GM19240 (cell line): ENCODE results near the gene ATP5F1D.
A peak's percentile ranks its signal among the peaks of the same experiment; 100 is the strongest.

ENCODE experiments used
- DNase-seq: peaks from one replicate; pipeline ENCODE4 v3.0.0; 2011; ENCODE audit warnings: low spot score; ENCODE audit not compliant: insufficient read length

ATP5F1D gene

GRCh38 chr19:1220976-1221903 is 20.3 kb upstream of the ATP5F1D start:
- no peak for DNase-seq

- DNase-seq: no peak
These were observed 19.7 kb upstream of the ATP5F1D start for GRCh38 chr19:1221904-1222255.

DNA sequence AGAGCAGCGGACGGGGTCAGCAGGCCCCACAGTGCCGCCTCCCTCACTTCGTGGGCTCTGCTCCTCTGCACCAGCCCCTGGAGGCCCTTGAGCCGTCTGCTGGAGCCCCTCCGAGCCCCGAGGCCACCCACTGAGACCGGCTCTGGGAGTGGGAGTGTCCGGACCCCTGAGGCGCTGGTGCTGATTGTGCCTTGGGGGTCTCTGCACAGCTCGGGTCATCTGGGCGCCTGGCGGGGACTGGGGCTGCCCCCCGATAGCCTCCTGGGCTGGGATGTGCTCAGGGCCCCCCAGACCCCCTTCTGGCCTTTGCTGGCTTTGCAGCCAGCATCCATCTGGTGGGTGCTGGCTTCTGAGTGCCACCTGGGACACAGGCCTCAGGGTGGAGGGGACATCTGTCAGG is 19.2 kb upstream of the ATP5F1D start:
- DNase-seq: no peak

DNA sequence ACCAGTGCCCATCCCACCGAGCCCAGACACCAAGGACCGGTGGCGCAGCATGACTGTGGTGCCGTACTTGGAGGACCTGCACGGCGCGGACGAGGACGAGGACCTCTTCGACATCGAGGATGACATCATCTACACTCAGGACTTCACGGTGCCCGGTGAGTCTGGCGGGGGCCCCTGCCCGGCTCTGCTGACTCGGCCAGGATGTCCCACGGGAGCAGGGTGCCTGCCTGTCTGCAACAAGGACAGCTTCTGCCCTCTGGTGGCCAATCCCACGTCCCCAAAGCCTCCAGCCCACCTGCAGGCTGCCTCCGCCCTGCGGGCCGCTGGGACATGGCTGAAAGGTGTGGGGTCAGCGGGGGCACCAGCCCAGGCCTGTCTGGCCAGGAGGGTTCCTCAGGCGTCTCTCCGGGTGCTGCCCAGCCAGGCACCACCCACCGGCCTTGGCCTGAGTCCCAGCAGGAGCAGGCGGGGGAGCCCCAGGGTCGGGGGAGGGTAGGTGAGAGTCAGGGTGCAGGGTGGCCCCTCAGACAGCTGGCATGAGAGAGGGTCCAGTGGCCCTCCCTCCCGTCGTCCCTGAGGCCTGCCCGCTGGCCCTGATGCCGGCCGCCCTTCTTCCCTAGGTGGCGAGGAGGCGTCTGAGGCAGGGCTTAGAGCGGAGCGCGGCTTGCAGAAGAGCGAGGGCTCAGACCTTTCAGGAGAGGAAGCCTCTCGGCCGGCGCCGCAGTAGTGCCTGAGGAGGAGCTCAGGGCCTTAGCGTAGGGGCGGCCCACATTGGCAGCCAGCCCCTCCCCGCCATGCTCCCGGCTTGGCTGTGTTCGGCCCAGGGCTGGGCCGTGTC is 18.3 kb upstream of the ATP5F1D start:
- peak; percentile 84 for DNase-seq

- no peak for DNase-seq
These were observed 17.3 kb upstream of the ATP5F1D start for GRCh38 chr19:1224047-1224825.

DNA sequence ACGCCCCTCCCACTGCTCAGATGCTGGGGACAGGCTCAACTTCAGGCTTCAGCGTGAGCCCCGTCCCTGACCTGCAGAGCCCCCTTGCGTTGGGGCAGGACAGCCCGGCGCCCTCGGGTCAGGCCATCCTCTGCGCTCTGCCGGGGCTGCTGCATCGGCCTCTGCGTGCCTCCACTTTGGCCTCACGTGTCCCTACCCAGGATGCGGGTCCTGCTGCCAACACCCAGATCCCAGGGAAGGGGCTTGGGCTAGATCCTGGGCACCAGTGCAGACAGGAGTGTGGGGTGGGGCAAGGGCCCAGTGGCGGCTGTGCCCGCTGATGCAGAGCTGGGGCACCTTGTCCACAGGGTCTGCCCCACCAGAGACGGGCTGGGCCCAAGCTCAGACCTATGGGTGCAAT is 16.7 kb upstream of the ATP5F1D start:
- no peak for DNase-seq

DNA sequence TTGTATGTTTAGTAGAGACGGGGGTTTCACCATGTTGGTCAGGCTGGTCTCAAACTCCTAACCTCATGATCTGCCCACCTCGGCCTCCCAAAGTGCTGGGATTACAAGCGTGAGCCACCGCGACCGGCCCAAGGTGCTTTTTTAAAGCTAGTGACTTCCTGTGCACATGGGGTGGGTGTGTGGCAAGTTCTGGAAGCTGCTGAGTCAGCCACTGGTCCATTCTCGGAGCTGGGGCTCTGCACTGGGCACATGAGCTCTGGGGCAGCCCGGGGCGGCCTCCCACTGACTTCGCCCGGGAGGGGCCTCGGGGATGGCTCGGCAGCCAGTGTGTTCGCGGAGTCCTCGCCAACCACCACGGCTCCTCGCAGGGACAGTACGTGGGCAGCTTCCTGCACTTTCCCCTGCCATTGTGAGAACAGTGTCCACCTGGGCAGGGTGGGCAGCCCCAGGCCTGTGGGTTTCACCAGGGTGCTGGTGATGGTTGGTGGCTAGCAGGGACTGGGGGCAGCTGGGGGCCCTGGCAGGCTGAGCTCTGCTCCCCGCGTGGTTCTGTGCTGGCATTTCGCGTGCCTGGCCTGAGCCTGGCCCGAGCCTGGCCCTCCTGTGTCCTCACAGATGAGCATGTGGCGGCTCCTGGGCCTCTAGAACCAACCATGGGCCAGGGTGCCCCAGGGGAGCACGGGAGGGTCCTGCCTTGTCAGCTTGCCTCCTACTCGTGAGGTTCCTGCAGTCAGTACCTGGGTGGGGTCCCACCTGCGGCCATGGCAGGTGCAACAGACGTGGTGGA is 15.9 kb upstream of the ATP5F1D start:
- DNase-seq: no peak

DNA sequence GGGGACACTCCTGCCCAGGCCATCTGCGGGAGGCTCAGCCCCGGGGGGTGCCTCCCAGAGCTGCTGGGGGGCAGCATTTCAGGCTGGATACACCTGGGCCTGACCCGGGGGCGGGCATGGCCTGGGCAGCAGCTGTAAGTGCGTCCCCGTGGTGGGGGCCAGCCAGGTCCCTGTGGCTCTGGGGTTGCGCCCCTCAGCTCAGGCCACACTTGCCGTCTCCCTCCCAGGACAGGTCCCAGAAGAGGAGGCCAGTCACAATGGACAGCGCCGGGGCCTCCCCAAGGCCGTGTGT is 15.4 kb upstream of the ATP5F1D start:
- DNase-seq: no peak

DNA sequence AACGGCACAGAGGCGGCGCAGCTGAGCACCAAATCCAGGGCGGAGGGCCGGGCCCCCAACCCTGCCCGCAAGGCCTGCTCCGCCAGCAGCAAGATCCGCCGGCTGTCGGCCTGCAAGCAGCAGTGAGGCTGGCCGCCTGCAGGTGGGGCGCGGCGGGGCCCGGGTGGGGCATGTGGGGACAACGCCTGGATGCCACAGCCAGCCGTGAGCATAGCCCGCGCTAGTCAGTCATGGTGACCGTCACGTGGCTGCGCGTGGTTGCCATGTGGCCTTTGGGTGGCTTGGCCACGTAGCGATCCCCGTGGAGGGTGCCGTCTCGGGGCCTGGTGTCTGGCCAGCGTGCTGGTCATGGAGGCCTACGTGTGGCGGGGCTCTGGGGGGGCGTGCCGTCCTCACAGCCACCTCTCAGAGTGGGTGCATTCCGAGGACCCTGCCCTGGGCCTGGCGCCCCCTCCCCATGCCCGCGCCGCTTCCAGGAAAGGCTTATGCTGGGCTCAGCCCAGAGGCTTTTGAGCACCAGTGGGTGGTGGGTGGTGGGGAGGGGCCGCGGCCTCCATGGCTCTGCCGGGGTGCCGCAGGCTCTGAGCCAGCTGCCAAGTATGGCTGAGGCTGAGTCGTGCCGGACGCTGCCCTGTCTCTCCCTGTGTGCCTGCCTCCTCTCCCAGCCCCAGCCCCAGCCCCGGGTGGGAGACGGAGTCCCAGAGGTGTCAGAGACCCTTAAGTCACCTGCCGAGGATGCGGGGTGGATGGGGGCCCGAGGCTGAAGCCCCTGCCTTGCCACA is 14.8 kb upstream of the ATP5F1D start:
- no peak for DNase-seq

GRCh38 chr19:1227304-1228054 is 14.1 kb upstream of the ATP5F1D start:
- no peak for DNase-seq

DNA sequence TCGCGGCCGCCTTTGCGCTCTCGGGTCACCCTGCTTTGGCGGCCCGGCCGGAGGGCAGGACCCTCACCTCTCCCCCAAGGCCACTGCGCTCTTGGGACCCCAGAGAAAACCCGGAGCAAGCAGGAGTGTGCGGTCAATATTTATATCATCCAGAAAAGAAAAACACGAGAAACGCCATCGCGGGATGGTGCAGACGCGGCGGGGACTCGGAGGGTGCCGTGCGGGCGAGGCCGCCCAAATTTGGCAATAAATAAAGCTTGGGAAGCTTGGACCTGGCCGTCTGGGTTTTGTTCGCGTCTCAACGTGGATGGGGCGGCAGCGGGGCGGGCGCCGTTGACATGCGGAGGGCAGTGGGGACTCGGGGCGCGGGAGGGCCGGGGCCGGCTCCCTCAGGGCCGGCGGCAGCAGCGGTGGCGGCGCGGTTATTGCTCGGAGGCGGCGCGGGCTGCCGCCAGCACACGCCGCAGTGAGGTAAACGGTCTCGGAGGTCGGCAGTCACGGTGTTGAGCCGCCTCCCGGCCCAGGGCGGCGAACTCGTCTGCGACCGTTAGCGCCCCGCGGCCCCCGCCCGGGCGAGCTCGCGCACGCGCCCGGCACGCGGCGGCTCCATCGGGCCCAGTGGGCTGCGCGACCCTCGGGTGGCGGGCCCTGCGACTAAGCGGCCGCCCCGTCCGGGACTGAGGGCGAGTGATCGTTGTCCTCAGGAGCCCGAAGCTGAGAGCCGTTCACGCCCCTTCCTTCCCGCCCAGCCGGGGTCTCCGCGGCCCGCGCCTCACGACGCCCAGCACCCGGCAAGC is 13.2 kb upstream of the ATP5F1D start:
- no peak for DNase-seq

DNA sequence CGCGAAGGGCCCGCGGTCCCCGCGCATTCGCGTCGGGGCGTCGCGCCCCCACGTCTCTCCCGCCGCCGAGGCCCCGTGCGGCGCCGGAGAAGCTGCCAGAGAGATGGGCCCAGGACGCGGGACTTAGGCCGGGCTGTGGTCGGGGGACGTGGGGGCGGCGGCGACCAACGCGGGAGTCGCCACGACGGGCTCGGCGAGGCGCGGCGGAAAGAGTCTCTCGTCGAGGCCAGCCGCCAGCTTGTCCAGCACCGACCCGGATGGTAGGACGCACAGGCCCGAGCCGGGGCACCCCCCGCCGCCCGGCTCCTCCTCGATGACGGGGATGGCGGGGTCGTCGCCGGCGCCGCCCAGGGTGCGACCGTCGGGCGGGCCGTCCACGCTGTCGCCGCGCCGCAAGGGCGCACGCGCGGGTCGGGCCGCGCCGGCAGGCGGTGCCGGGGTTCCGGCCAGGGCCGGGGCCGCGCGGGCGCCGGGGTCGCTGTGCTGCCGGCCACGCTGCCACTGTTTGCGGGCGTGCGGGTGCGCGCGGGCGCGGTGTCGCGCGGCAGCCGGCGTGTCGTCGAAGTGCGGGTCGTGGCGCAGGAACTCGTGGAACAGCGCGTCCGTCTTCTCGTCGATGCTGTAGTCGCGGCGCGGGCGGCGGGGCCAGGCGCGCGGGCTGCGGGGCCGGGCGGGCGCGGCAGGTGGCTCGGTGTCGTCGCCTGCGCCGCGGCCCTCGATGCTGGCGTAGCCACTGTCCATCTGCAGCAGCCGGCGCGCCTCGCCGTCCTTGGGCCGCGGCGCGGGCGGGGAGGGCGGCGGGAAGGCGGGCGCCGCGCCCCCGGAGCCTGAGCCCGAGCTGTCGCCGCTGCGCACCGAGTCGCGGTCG is 12.3 kb upstream of the ATP5F1D start:
- no peak for DNase-seq

DNA sequence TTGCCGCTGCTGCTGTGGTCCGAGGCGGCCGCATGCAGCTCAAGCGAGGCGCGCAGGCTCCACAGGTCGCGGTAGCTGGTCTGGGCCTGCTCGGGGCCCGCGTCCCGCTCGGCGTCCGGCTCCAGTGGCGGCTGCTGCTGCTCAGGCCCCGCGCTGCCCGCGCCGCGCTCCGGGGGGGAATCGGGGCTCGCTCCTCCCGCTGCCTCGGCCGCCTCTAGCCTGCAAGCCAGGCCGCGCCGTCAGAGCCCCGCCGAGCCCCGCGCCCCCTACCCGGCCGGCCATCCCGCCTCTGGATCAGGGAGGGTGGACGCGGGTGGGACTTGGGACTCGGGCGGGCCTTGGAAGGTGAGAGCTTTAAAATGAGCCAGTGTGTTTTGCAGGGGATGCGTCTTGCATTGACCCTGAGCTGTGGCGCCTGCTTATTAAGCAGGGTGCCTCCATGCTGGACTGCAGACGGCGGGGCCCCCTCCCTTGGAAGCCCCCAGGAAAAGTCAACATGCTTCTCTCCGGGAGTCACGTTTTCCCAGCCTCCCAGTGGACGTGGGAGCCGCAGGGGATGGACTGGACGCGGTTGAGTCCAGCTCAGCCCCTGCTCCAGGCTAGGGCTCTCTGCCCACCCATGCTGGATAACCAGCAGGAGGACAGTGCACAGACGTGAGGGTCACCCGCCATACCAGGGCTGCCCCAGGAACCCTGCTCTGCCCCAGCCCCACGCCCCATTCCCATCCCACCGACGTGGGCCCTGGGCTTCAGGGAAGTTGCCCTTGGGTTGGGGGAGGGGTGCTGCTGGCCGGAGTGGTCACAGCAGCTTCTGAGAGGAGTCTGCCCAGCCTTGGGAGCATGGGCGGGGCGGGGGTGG is 11.4 kb upstream of the ATP5F1D start:
- no peak for DNase-seq

GRCh38 chr19:1230783-1231489 is 10.6 kb upstream of the ATP5F1D start:
- DNase-seq: no peak

DNA sequence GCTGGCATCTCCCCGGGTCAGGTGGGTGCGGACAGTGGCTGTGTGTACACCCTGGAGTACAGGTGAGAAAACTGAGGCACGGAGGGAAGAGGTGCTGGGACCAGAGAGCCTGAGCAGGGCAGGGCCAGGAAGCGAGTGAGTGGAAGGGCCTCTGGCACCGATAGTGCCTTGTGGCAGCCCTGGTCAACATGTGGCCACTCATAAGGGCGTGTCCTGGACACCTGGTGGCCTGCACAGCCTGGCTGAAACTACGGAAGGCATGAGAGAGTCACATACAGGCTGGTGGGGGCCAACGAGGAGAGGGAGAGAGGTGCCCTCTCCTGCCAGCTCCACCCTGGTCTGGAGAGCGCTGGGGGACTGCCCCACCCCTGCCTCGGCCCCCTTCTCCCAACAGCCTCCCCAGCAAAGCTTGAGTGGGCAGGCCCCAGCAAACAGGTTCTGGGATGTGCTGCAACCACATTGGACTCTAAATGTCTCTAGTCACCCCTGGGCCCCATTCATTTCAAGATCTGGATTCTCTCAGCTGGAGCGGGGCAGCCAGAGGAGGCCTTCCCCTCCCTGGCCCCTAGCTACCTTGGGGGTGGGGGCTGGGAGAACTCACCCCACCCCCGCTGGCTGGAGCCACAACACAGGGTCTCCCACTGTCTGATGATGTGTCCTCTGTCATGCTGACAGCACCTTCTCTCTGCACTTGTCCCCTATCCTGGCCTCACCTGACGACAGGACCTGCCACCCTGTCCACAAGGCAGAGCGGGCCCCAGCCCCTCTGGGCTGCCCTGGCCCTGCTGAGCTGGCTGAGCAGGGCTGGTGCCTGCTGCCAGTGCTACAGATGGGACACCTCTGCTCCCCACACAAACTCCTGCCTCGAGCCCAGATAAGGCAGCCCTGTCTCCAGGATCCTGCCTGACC is 9.6 kb upstream of the ATP5F1D start:
- DNase-seq: no peak
